22Rv1 (cell line): ENCODE measurements around the gene ISCA2.
A peak's percentile ranks its signal among the peaks of the same experiment; 100 is the strongest.

Source experiments
- CTCF ChIP-seq: fragments of 450-650 bp; IDR thresholded peaks from 2 replicates; pipeline ENCODE4 v1.5.1; 2017; ENCODE audit warnings: mild to moderate bottlenecking
- ZFX ChIP-seq: fragments of 450-650 bp; IDR thresholded peaks from 2 replicates; pipeline ENCODE4 v1.6.1; 2017; ENCODE audit warnings: antibody characterized with exemption, borderline replicate concordance

GRCh38 chr14:74502236-74503019, 8.9 kb downstream of the ISCA2 start:
- TF ChIP-seq CTCF: peak; percentile 70
- TF ChIP-seq ZFX: no peak
